Left hindlimb (tissue), 1 donor: ENCODE results near the gene ANXA6.
"Not testable (repeated sequence)": the region's sequence is repeated elsewhere in the genome, so short reads cannot be mapped to it uniquely, and the experiment has no call there.

Experiments
- DNase-seq: peaks from one replicate; pipeline ENCODE4 v3.0.0-alpha.2; 2018

ANXA6 gene

GRCh38 chr5:151157426-151158286 lies at the start of gene ANXA6:
ANXA6 (minus strand) TSS chr5:151157779; CDS start chr5:151147901, 9,878 bp downstream.
- peak; percentile 90 for DNase-seq

GRCh38 chr5:151205411-151205810 lies 47.8 kb upstream of the ANXA6 start:
- no peak for DNase-seq

DNA sequence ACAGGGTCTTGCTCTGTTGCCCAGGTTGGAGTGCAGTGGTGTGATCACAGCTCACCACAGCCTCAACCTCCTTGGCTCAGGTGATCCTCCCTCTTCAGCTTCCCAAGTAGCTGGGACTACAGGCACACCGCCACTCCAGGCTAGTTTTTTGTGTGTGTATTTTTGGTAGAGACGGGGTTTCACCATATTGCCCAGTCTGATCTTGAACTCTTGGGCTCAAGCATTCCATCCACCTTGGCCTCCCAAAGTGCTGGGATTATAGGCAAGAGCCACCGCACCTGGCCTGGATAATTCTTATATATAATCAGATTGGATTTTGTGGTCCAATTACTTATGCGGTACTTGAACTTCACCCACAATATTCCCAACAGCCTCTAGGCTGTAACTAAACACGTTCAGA lies 46.5 kb upstream of the ANXA6 start:
- no peak for DNase-seq

DNA sequence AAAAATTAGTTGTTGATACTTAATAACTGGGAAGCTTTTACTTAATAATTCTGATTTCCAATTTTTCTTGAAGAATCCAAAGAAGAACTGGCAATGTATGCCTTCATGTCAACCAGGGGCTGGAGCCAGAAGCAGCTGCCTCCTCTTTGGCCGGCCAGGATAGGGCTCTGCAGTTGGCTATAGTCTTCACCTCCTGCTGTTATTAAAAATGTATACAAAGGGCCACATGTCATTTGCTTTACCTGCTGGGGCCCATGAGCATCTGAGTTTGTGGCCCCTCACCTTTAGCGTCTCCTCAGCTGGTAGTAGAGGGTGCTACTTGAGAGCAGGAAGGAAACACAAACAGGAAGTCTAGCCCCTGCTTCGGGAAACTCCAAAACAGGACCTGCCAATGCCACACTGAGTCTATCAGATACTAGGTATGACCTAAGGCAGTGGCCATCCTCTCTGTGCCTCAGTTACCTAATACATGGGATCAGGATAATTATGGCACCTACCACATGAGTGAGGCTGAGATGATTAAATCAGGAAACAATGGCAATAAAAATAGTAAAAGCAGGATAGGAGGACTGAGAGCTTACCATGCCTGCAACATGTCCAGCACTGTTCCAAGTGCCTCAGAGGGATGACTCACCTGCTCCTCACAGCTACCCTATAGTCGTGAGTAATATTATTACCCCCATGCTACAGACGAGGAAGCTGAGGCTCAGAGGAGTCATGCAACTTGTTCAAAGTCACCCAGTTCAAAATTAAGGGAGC lies 45.0 kb upstream of the ANXA6 start:
- DNase-seq: no peak

- DNase-seq: no peak
Measured at GRCh38 chr5:151200913-151201595, 43.5 kb upstream of the ANXA6 start.

GRCh38 chr5:151199581-151200185 lies 42.1 kb upstream of the ANXA6 start:
- DNase-seq: no peak

- DNase-seq: no peak
Measured at GRCh38 chr5:151198861-151199260, 41.3 kb upstream of the ANXA6 start.

DNA sequence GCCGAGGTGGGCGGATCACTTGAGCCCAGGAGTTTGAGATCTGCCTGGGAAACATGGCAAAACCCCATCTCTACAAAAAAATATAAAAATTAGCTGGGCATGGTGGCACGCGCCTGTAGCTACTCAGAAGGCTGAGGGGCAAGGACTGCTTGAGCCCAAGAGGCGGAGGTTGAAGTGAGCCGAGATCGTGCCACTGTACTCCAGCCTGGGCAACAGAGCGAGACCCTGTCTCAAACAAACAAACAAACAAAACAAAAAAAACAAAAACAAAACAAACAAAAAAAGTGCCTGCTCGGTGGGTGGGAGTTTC lies 39.7 kb upstream of the ANXA6 start:
- not testable (repeated sequence) for DNase-seq

- no peak for DNase-seq
Measured at GRCh38 chr5:151196556-151197290, 39.1 kb upstream of the ANXA6 start.

- DNase-seq: no peak
Measured at GRCh38 chr5:151195622-151196021, 38.0 kb upstream of the ANXA6 start.

DNA sequence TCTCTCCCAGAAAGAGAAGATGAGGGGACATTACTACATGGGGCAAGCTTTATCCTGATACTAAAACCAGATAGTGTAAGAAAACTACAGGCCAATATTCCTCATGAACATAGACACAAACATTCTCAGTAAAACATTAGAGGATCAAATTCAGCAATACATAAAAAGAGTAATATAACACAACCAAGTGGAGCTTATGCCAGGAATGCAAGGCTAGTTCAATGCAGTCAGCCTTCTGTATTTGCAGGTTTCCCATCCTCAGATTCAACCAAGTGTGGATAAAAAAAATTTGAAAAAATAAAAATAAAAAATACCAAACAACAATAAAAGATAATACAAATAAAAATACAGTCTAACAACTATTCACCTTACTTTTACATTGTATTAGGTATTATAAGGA lies 35.0 kb upstream of the ANXA6 start:
- no peak for DNase-seq

GRCh38 chr5:151191661-151192060 lies 34.1 kb upstream of the ANXA6 start:
- no peak for DNase-seq

GRCh38 chr5:151189151-151189550 lies 31.6 kb upstream of the ANXA6 start:
- no peak for DNase-seq

DNA sequence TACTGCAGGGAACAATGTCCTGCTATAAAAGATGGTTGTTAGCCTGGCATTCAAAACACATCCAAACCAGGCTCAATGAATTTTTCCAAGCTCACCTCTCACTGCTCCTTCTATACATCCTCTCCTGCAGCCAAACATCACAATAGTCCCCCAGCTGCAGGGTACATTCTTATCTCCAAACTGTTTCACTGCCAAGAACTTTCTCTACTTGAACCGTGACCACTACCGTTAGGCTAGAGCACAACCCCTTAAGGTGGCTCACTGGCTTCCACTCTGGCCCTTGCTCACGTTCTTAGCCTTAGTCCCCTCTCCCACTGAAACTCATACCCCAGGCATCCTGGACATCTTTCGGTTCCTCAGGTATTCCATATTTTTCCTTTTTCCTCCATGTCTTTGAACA lies 29.0 kb upstream of the ANXA6 start:
- DNase-seq: no peak

DNA sequence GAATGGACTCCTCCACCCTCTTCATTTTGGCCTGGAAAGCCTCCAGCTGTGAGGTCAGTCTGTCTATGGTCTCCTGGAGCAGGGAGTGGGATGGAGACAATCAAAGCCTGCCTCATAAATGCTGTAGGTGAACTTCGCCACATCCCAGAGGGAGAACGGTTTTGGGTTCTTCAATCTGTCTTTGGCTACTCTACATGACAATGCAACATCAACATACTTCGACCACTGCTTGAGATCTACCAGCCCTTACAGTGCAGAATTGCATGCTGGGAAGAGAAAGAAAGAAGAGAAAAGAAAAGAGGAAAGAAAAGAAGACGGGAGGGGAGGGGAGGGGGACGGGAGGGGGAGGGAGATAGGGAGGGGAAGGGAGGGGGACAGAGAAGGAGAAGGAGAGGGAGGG lies 28.5 kb upstream of the ANXA6 start:
- DNase-seq: no peak

GRCh38 chr5:151184316-151185042 lies 26.9 kb upstream of the ANXA6 start:
- DNase-seq: no peak

DNA sequence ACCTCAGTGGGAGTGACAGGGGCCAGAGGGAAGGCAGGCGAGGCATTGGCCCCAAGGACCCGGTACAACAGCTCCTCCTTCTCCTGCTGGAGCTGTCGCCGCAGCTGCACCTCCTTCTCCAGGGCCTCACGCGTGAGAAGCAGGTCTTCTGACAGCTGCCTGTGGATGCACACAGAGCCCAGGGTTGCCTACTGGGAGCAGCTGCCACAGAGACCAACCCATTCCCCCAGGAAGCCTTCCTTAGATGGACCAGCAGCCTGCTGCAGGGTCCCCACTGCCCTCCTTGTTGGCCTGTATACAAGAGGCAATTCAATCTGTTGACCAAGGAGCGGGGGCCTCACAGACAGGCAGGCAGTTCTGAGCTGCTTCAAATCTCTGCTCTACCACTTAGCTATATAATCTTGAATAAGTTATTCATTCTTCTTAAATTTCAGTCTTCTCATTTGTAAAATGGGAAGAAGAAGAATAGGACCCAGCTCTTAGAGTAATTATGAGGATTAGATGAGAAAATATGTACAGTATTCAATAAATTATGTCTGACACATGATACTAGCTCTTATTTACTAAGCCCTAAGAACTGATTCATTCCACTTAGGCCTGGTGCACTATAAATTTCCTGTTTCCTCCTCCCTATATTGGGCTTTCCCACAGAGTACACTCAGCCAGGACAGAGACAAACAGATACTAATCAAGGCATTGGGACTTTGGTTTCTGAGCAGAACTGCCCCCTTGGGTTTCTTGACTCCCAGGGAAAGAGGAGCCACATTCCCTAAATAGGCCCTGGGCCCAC lies 26.1 kb upstream of the ANXA6 start:
- peak; percentile 50 for DNase-seq

GRCh38 chr5:151182976-151183375 lies 25.4 kb upstream of the ANXA6 start:
- DNase-seq: no peak

DNA sequence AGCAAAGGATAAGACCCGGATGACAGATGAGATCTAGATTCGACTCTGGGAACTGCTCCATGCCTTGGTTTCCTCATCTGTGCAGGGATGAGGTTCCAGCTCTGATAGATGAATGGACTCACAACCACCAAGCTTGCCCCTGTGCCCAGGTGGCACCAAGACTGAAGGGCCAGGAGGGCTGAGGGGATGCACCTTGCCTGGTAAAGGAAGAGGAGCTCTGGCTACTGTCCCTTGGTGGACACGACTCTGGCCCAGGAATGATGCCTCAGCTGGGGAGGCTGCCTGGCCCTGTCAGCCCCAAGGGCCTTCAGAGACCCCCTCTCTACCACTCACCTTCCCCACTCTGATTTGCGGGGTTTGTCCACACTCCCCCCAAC lies 24.9 kb upstream of the ANXA6 start:
- DNase-seq: no peak

- DNase-seq: no peak
Measured at GRCh38 chr5:151181818-151182523, 24.4 kb upstream of the ANXA6 start.
